HEK293 (cell line): ENCODE measurements around the gene EPSTI1.

Source experiments
- BCL6B ChIP-seq: fragments of 450-650 bp; formaldehyde crosslinking; IDR thresholded peaks from 2 replicates; pipeline ENCODE4 v1.5.1; 2017; ENCODE audit warnings: missing biosample characterization, missing genetic modification characterization
- CTCF ChIP-seq: fragments of 450-650 bp; formaldehyde crosslinking; IDR thresholded peaks from 2 replicates; pipeline ENCODE4 v1.5.1; 2016; ENCODE audit warnings: missing biosample characterization, missing genetic modification characterization
- MZF1 ChIP-seq: fragments of 450-650 bp; formaldehyde crosslinking; IDR thresholded peaks from 2 replicates; pipeline ENCODE4 v1.5.1; 2017; ENCODE audit warnings: missing biosample characterization, missing genetic modification characterization, borderline replicate concordance
- RBAK ChIP-seq: fragments of 450-650 bp; formaldehyde crosslinking; IDR thresholded peaks from 2 replicates; pipeline ENCODE4 v1.5.1; 2016; ENCODE audit warnings: missing biosample characterization, missing genetic modification characterization
- REST ChIP-seq: fragments of 450-650 bp; formaldehyde crosslinking; IDR thresholded peaks from 2 replicates; pipeline ENCODE4 v1.5.1; 2016; ENCODE audit warnings: missing biosample characterization, missing genetic modification characterization
- YY1 ChIP-seq: fragments of 450-650 bp; formaldehyde crosslinking; IDR thresholded peaks from 2 replicates; pipeline ENCODE4 v1.5.1; 2018; ENCODE audit warnings: missing biosample characterization, missing genetic modification characterization
- ZNF10 ChIP-seq: fragments of 450-650 bp; formaldehyde crosslinking; IDR thresholded peaks from 2 replicates; pipeline ENCODE4 v1.5.1; 2017; ENCODE audit warnings: missing biosample characterization, missing genetic modification characterization
- ZNF266 ChIP-seq: fragments of 450-650 bp; formaldehyde crosslinking; IDR thresholded peaks from 2 replicates; pipeline ENCODE4 v1.5.1; 2016; ENCODE audit warnings: missing biosample characterization, missing genetic modification characterization, low read depth
- TF ChIP-seq, protein P1 (sequence below): fragments of 450-650 bp; formaldehyde crosslinking; optimal IDR thresholded peaks from 2 replicates; pipeline ENCODE3; 2016; ENCODE audit warnings: missing biosample characterization, mild to moderate bottlenecking, missing genetic modification characterization

- TF ChIP-seq CTCF (tag by site-specific recombination) = no peak
- TF ChIP-seq RBAK (tag by site-specific recombination) = no peak
- no peak for TF ChIP-seq ZNF10
- TF ChIP-seq, protein P1, sequence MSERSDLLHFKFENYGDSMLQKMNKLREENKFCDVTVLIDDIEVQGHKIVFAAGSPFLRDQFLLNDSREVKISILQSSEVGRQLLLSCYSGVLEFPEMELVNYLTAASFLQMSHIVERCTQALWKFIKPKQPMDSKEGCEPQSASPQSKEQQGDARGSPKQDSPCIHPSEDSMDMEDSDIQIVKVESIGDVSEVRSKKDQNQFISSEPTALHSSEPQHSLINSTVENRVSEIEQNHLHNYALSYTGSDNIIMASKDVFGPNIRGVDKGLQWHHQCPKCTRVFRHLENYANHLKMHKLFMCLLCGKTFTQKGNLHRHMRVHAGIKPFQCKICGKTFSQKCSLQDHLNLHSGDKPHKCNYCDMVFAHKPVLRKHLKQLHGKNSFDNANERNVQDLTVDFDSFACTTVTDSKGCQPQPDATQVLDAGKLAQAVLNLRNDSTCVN (tag by site-specific recombination) = no peak
- no peak for TF ChIP-seq BCL6B (tag by site-specific recombination)
- TF ChIP-seq MZF1 (tag by site-specific recombination) = no peak
- no peak for TF ChIP-seq ZNF266 (tag by site-specific recombination)
- TF ChIP-seq REST (tag by site-specific recombination) = no peak
- no peak for TF ChIP-seq YY1 (tag by site-specific recombination)
Measured at GRCh38 chr13:42926043-42926442, 66.0 kb downstream of the EPSTI1 start.
